Tibial nerve (tissue), 4 donors: ENCODE measurements around the gene GHR. TPM values are rescaled to one million over a fixed set of nuclear protein-coding genes. Genes with fewer than 3 reads are reported as not detected.
"Not testable (repeated sequence)": the region's sequence is repeated elsewhere in the genome, so short reads cannot be mapped to it uniquely, and the experiment has no call there.

Experiments used
- DNase-seq, 2 donors: peaks; one replicate each; pipeline ENCODE4 v3.0.0-alpha.2; 2019; ENCODE audit warnings: low spot score in 2 of 2
- H3K27ac ChIP-seq, 4 donors: fragments of 200-600 bp; sonication (generic) in 3 of 4; one replicate each; pipeline ENCODE4 v1.5.1; 2017 to 2019; ENCODE audit warnings: mild to moderate bottlenecking in 1 of 4
- H3K27me3 ChIP-seq, 2 donors: fragments of 200-600 bp; sonication (generic) in 1 of 2; one replicate each; pipeline versions ENCODE4 v1.5.1 to v1.6.0; 2017 to 2019
- H3K36me3 ChIP-seq, 3 donors: fragments of 200-600 bp; sonication (generic); one replicate each; pipeline ENCODE4 v1.5.1; 2018 to 2019
- H3K4me1 ChIP-seq, 4 donors: fragments of 200-600 bp; sonication (generic) in 3 of 4; one replicate each; pipeline ENCODE4 v1.5.1; 2017 to 2019
- H3K4me3 ChIP-seq, 4 donors: fragments of 200-600 bp; sonication (generic) in 3 of 4; one replicate each; pipeline ENCODE4 v1.5.1; 2017 to 2019; ENCODE audit warnings: mild to moderate bottlenecking in 1 of 4, moderate library complexity in 1 of 4
- H3K9me3 ChIP-seq, 4 donors: fragments of 200-600 bp; sonication (generic) in 3 of 4; one replicate each; pipeline ENCODE4 v1.5.1; 2017 to 2019
- EP300 ChIP-seq, 2 donors: sonication (generic); formaldehyde crosslinking; IDR thresholded peaks; one replicate each; pipeline ENCODE4 v1.6.1; 2017; ENCODE audit warnings: antibody characterized with exemption in 2 of 2, mild to moderate bottlenecking in 1 of 2
- POLR2A ChIP-seq, 2 donors: fragments of 450-650 bp; IDR thresholded peaks; one replicate each; pipeline ENCODE4 v1.6.1; 2017; ENCODE audit warnings: antibody characterized with exemption in 2 of 2, mild to moderate bottlenecking in 2 of 2, moderate library complexity in 2 of 2
- WGBS, 2 donors: methylation state at CpG; one replicate each; pipeline ENCODE4 v1.1.5; 2018; 5-methylcytosine and 5-hydroxymethylcytosine counted together
- total RNA-seq, 4 donors: library from RNA; depleted of rRNA; stranded (reverse); fragments of >200 nt; gene quantifications; one replicate each; pipeline ENCODE4 v1.1.0, GENCODE V29; 2016
- TF ChIP-seq, protein P1 (sequence below), 5 experiments: fragments of 200-600 bp in 3 of 5; fragments of 450-650 bp in 2 of 5; sonication (generic) in 3 of 5; IDR thresholded peaks; one replicate each; pipeline ENCODE4 v1.5.1; 2016 to 2019; ENCODE audit warnings: antibody characterized with exemption in 5 of 5, mild to moderate bottlenecking in 3 of 5, moderate library complexity in 2 of 5

Gene GHR
- total RNA-seq, 4 donors from 2014 or later = 30.2 to 39.6 (median 39.2) TPM

- H3K4me3 ChIP-seq = peak overlapping the region in 1 of 4 donors; percentile 12
- H3K4me1 ChIP-seq = peaks cover 0 to 11% (median 4%) of the 10 kb centered on the region in 4 donors
- TF ChIP-seq POLR2A (IDR thresholded peaks at IDR 0.05) (no peak), EP300 (IDR thresholded peaks at IDR 0.05) (no peak)
- TF ChIP-seq, protein P1, sequence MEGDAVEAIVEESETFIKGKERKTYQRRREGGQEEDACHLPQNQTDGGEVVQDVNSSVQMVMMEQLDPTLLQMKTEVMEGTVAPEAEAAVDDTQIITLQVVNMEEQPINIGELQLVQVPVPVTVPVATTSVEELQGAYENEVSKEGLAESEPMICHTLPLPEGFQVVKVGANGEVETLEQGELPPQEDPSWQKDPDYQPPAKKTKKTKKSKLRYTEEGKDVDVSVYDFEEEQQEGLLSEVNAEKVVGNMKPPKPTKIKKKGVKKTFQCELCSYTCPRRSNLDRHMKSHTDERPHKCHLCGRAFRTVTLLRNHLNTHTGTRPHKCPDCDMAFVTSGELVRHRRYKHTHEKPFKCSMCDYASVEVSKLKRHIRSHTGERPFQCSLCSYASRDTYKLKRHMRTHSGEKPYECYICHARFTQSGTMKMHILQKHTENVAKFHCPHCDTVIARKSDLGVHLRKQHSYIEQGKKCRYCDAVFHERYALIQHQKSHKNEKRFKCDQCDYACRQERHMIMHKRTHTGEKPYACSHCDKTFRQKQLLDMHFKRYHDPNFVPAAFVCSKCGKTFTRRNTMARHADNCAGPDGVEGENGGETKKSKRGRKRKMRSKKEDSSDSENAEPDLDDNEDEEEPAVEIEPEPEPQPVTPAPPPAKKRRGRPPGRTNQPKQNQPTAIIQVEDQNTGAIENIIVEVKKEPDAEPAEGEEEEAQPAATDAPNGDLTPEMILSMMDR (IDR thresholded peaks at IDR 0.05) = peak in 3 of 5 experiments; percentile 10 to 25 (median 10)
- H3K27me3 ChIP-seq = no peaks in the 10 kb centered on the region
- no peaks in the 10 kb centered on the region for H3K36me3 ChIP-seq
- H3K27ac ChIP-seq = no peak overlapping the region
- no peak for DNase-seq
- H3K9me3 ChIP-seq = no peaks in the 10 kb centered on the region
Measured at GRCh38 chr5:42656651-42657015, 233.4 kb downstream of the GHR start.

- not testable (repeated sequence) for H3K4me3 ChIP-seq, H3K27me3 ChIP-seq, H3K36me3 ChIP-seq, DNase-seq, H3K9me3 ChIP-seq, H3K27ac ChIP-seq
- peaks cover 0 to 11% (median 4%) of the 10 kb centered on the region in 4 donors for H3K4me1 ChIP-seq
- 88 to 96% methylated on average over 8 to 13 of the region's 13 CpGs for WGBS, 2 donors
Measured at GRCh38 chr5:42659869-42660268, 236.6 kb downstream of the GHR start.

GRCh38 chr5:42665857-42666256, 242.6 kb downstream of the GHR start:
- TF ChIP-seq POLR2A (IDR thresholded peaks at IDR 0.05) = no peak
- no peak for TF ChIP-seq EP300 (IDR thresholded peaks at IDR 0.05)
- TF ChIP-seq, protein P1 (IDR thresholded peaks at IDR 0.05) = no peak
- H3K36me3 ChIP-seq = no peaks in the 10 kb centered on the region
- no peak overlapping the region for H3K27ac ChIP-seq
- 90 to 97% methylated on average over 3 of the region's 3 CpGs for WGBS, 2 donors
- H3K9me3 ChIP-seq = peaks cover 0 to 4% (median 0%) of the 10 kb centered on the region in 4 donors
- no peaks in the 10 kb centered on the region for H3K4me1 ChIP-seq
- no peak overlapping the region for H3K4me3 ChIP-seq
- no peak for DNase-seq
- H3K27me3 ChIP-seq = no peaks in the 10 kb centered on the region

- H3K4me1 ChIP-seq = no peaks in the 10 kb centered on the region
- H3K36me3 ChIP-seq = no peaks in the 10 kb centered on the region
- peaks cover 0 to 10% (median 0%) of the 10 kb centered on the region in 4 donors for H3K9me3 ChIP-seq
- no peak for DNase-seq
- H3K27me3 ChIP-seq = no peaks in the 10 kb centered on the region
- no peak for TF ChIP-seq EP300 (IDR thresholded peaks at IDR 0.05)
- TF ChIP-seq, protein P1 (IDR thresholded peaks at IDR 0.05) = no peak
- no peak for TF ChIP-seq POLR2A (IDR thresholded peaks at IDR 0.05)
- H3K27ac ChIP-seq = no peak overlapping the region
- H3K4me3 ChIP-seq = no peak overlapping the region
- WGBS, 2 donors = 35 to 53% methylated on average over 3 of the region's 3 CpGs
Measured at GRCh38 chr5:42666869-42667268, 243.6 kb downstream of the GHR start.

- DNase-seq = no peak
- TF ChIP-seq POLR2A (IDR thresholded peaks at IDR 0.05) (no peak), EP300 (IDR thresholded peaks at IDR 0.05) (no peak)
- TF ChIP-seq, protein P1 (IDR thresholded peaks at IDR 0.05) = no peak
- H3K4me3 ChIP-seq = no peak overlapping the region
- H3K36me3 ChIP-seq = no peaks in the 10 kb centered on the region
- no peaks in the 10 kb centered on the region for H3K27me3 ChIP-seq
- 93 to 95% methylated on average over 2 of the region's 2 CpGs for WGBS, 2 donors
- peaks cover 0 to 23% (median 1%) of the 10 kb centered on the region in 4 donors for H3K9me3 ChIP-seq
- no peak overlapping the region for H3K27ac ChIP-seq
- H3K4me1 ChIP-seq = no peaks in the 10 kb centered on the region
Measured at GRCh38 chr5:42668254-42668653, 245.0 kb downstream of the GHR start.

DNA sequence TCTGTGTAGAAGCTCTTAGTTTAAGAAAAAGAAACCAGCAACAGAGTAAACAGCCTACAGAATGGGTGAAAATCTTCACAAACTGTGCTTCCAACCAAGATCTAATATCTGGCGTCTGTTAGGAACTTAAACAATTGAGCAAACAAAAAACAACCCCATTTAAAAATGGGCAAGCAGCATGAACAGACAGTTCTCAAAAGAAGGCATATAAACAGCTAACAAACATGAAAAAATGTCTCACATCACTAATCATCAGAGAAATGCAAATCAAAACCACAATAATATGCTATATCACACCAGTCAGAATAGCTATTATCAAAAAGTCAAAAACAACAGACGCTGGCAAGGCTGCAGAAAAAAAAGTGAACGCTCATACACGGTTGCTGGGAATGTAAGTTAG, 249.7 kb downstream of the GHR start:
- no peaks in the 10 kb centered on the region for H3K4me1 ChIP-seq
- H3K4me3 ChIP-seq = no peak overlapping the region
- no peaks in the 10 kb centered on the region for H3K36me3 ChIP-seq
- WGBS, 2 donors = 93 to 96% methylated on average over 4 of the region's 4 CpGs
- H3K27ac ChIP-seq = no peak overlapping the region
- TF ChIP-seq POLR2A (IDR thresholded peaks at IDR 0.05) (no peak), EP300 (IDR thresholded peaks at IDR 0.05) (no peak)
- TF ChIP-seq, protein P1 (IDR thresholded peaks at IDR 0.05) = no peak
- peaks cover 0 to 29% (median 3%) of the 10 kb centered on the region in 4 donors for H3K9me3 ChIP-seq
- no peak for DNase-seq
- no peaks in the 10 kb centered on the region for H3K27me3 ChIP-seq
